ENCODE measurements around the gene TMEM132A. TPM values are rescaled to one million over a fixed set of nuclear protein-coding genes. Genes with fewer than 3 reads are reported as not detected.

The TMEM132A gene
- total RNA-seq, 2 donors from 2014 or later: 12.3 to 20.7 TPM

GRCh38 chr11:60899977-60900376 lies 24.3 kb upstream of the TMEM132A start:
- no peak for DNase-seq
- TF ChIP-seq CTCF (IDR thresholded peaks at IDR 0.05): no peak
- H3K4me3 ChIP-seq: no peak overlapping the region
- H3K4me1 ChIP-seq: no peaks in the 10 kb centered on the region
- no peaks in the 10 kb centered on the region for H3K27me3 ChIP-seq
- no peak overlapping the region for H3K9ac ChIP-seq (ENCODE audit: low read depth in 2 of 2, low read length in 2 of 2)
- intact Hi-C loops (cut with DNase I): loop anchor here (5.0 kb wide), 1 partner anchor 123 kb away; no protein-coding TSS in a partner anchor
- H3K36me3 ChIP-seq: peaks cover 24% of the 10 kb centered on the region
- no peak overlapping the region for H3K27ac ChIP-seq
- H3K9me3 ChIP-seq: no peaks in the 10 kb centered on the region

- Histone ChIP-seq H3K27ac (no peak overlapping the region), H3K36me3 (peaks cover 24% of the 10 kb centered on the region), H3K9me3 (no peaks in the 10 kb centered on the region), H3K4me1 (no peaks in the 10 kb centered on the region), H3K9ac (ENCODE audit: low read depth in 2 of 2, low read length in 2 of 2) (no peak overlapping the region), H3K4me3 (no peak overlapping the region), H3K27me3 (no peaks in the 10 kb centered on the region)
- no peak for TF ChIP-seq CTCF (IDR thresholded peaks at IDR 0.05)
- no peak for DNase-seq
- intact Hi-C loops (cut with DNase I): no loop called here
Measured at GRCh38 chr11:60900673-60901404, 23.4 kb upstream of the TMEM132A start.

GRCh38 chr11:60902625-60903024 lies 21.6 kb upstream of the TMEM132A start:
- H3K27me3 ChIP-seq: no peaks in the 10 kb centered on the region
- no peak for TF ChIP-seq CTCF (IDR thresholded peaks at IDR 0.05)
- peaks cover 13% of the 10 kb centered on the region for H3K36me3 ChIP-seq
- H3K9ac ChIP-seq (ENCODE audit: low read depth in 2 of 2, low read length in 2 of 2): no peak overlapping the region
- H3K4me1 ChIP-seq: no peaks in the 10 kb centered on the region
- intact Hi-C loops (cut with DNase I): no loop called here
- no peak for DNase-seq
- H3K9me3 ChIP-seq: no peaks in the 10 kb centered on the region
- no peak overlapping the region for H3K27ac ChIP-seq
- no peak overlapping the region for H3K4me3 ChIP-seq

- Histone ChIP-seq H3K36me3 (peaks cover 7% of the 10 kb centered on the region), H3K27me3 (no peaks in the 10 kb centered on the region), H3K9me3 (no peaks in the 10 kb centered on the region), H3K27ac (peak overlapping the region; percentile 85), H3K9ac (ENCODE audit: low read depth in 2 of 2, low read length in 2 of 2) (peak overlapping the region; percentile 88 to 95), H3K4me3 (peak overlapping the region; percentile 71), H3K4me1 (no peaks in the 10 kb centered on the region)
- no peak for TF ChIP-seq CTCF (IDR thresholded peaks at IDR 0.05)
- no peak for DNase-seq
- intact Hi-C loops (cut with DNase I): no loop called here
Measured at GRCh38 chr11:60905047-60905446, 19.2 kb upstream of the TMEM132A start.

- H3K27me3 ChIP-seq: no peaks in the 10 kb centered on the region
- H3K4me3 ChIP-seq: peak overlapping the region; percentile 71
- TF ChIP-seq CTCF (IDR thresholded peaks at IDR 0.05): no peak
- intact Hi-C loops (cut with DNase I): no loop called here
- H3K36me3 ChIP-seq: peaks cover 7% of the 10 kb centered on the region
- H3K4me1 ChIP-seq: no peaks in the 10 kb centered on the region
- peak overlapping the region; percentile 88 to 95 for H3K9ac ChIP-seq (ENCODE audit: low read depth in 2 of 2, low read length in 2 of 2)
- H3K9me3 ChIP-seq: no peaks in the 10 kb centered on the region
- peak; percentile 44 for DNase-seq
- H3K27ac ChIP-seq: peak overlapping the region; percentile 85
Measured at GRCh38 chr11:60905551-60906113, 18.6 kb upstream of the TMEM132A start.

All from colonic mucosa (tissue), 4 donors.